HepG2 (cell line): ENCODE results near the gene GABRR3. TPM values are rescaled to one million over a fixed set of nuclear protein-coding genes. Genes with fewer than 3 reads are reported as not detected.

Experiments
- ATAC-seq: fragments of 200-7000 bp; cut with Tn5 transposase; 3 replicates; pipeline ENCODE4 v1.9.1; 2020; ENCODE audit warnings: mild to moderate bottlenecking, moderate library complexity
- BruUV-seq: library from RNA; stranded (reverse); fragments of 400-500 nt; replicated peaks from 2 replicates; lab custom pipeline; 2021; lab: Mats Ljungman, UMichigan
- CTCF ChIA-PET: fragments of 300-600 bp; formaldehyde crosslinking; extraction: SDS; loops from one replicate; lab custom pipeline; 2021; ENCODE audit warnings: low total read pairs, inconsistent platforms, low intra/inter-chr PET ratio; lab: Yijun Ruan, JAX
- POLR2A ChIA-PET: fragments of 350-600 bp; sonication (Branson Sonifier 250); formaldehyde crosslinking; loops from one replicate; lab custom pipeline; 2020; ENCODE audit warnings: antibody characterized with exemption, inconsistent platforms; lab: Yijun Ruan, JAX
- DNase-seq: peaks from one replicate; pipeline ENCODE4 v3.0.0-alpha.2; 2015; ENCODE audit warnings: low spot score
- FAIRE-seq: peaks from 3 replicates; lab custom pipeline; 2011; peaks lifted over from hg19 to GRCh38; lab: Jason Lieb, UNC
- H2AFZ ChIP-seq: one replicate; pipeline ENCODE4 v1.6.1; 2011; ENCODE audit warnings: low read length, inconsistent platforms
- H3K27ac ChIP-seq: fragments of 300-600 bp; 3 replicates; pipeline ENCODE4 v1.8.0; 2011; ENCODE audit warnings: mixed run types, mild to moderate bottlenecking, mixed read lengths, low read length, inconsistent platforms; ENCODE audit not compliant: insufficient read depth; ENCODE audit errors: extremely low read length
- H3K27me3 ChIP-seq, 2 experiments: fragments of 200-600 bp in 1 of 2; 2 replicates in 1 of 2; 3 replicates in 1 of 2; pipeline versions ENCODE4 v1.6.0 to v1.8.0; 2011; ENCODE audit warnings: low read length in 2 of 2, mild to moderate bottlenecking in 2 of 2, moderate library complexity in 2 of 2, inconsistent platforms in 1 of 2; ENCODE audit not compliant: insufficient read depth in 2 of 2, control insufficient read depth in 1 of 2
- H3K36me3 ChIP-seq, 2 experiments: fragments of 200-600 bp in 1 of 2; replicated peaks in 1 of 2; 2 replicates in 1 of 2; 3 replicates in 1 of 2; pipeline versions ENCODE4 v1.5.1 to v1.8.0; 2011; ENCODE audit warnings: low read length in 2 of 2, inconsistent platforms in 1 of 2; ENCODE audit not compliant: insufficient read depth in 2 of 2, control insufficient read depth in 1 of 2
- H3K4me1 ChIP-seq: 2 replicates; pipeline ENCODE4 v1.5.1; 2012; ENCODE audit warnings: low read length, inconsistent platforms; ENCODE audit not compliant: insufficient read depth
- H3K4me2 ChIP-seq: 2 replicates; pipeline ENCODE4 v1.6.0; 2011; ENCODE audit warnings: low read depth, low read length, inconsistent platforms
- H3K4me3 ChIP-seq, 3 experiments: fragments of 200-600 bp in 1 of 3; sonication (generic), shearing (Covaris generic) in 1 of 3; replicated peaks in 1 of 3; 2 replicates each; pipeline ENCODE4 v1.5.1; 2011 to 2016; ENCODE audit warnings: low read length in 3 of 3, inconsistent platforms in 2 of 3, low read depth in 2 of 3, mild to moderate bottlenecking in 2 of 3, control low read depth in 1 of 3, mixed read lengths in 1 of 3; ENCODE audit not compliant: insufficient read depth in 1 of 3
- H3K79me2 ChIP-seq: one replicate; pipeline ENCODE4 v1.6.1; 2011; ENCODE audit warnings: low read length, inconsistent platforms; ENCODE audit not compliant: insufficient read depth
- H3K9ac ChIP-seq: 2 replicates; pipeline ENCODE4 v1.6.0; 2011; ENCODE audit warnings: mild to moderate bottlenecking, low read depth, low read length, inconsistent platforms; ENCODE audit not compliant: insufficient read depth
- H3K9me3 ChIP-seq: 2 replicates; pipeline ENCODE4 v1.5.1; 2012; ENCODE audit warnings: mild to moderate bottlenecking, low read length
- H4K20me1 ChIP-seq: 2 replicates; pipeline ENCODE4 v1.6.0; 2011; ENCODE audit warnings: inconsistent platforms, mild to moderate bottlenecking, low read length, moderate library complexity; ENCODE audit not compliant: insufficient read depth
- MAFG ChIP-seq: sonication (generic); formaldehyde crosslinking; IDR thresholded peaks from 2 replicates; pipeline ENCODE4 v1.5.1; 2020; ENCODE audit warnings: mild to moderate bottlenecking, missing genetic modification reagents
- MIER3 ChIP-seq: IDR thresholded peaks from 2 replicates; pipeline ENCODE4 v1.6.1; 2016; ENCODE audit warnings: missing compliant biosample characterization, borderline replicate concordance
- PBX2 ChIP-seq: IDR thresholded peaks from 2 replicates; pipeline ENCODE4 v1.6.1; 2016; ENCODE audit warnings: control low read depth
- RFX1 ChIP-seq: fragments of 450-650 bp; IDR thresholded peaks from 2 replicates; pipeline ENCODE4 v1.6.1; 2017
- SP140L ChIP-seq: sonication (generic); formaldehyde crosslinking; IDR thresholded peaks from 2 replicates; pipeline ENCODE4 v1.4.0; 2020; ENCODE audit warnings: missing genetic modification reagents, borderline replicate concordance
- STAT6 ChIP-seq: sonication (generic); formaldehyde crosslinking; IDR thresholded peaks from 2 replicates; pipeline ENCODE4 v1.4.0; 2020; ENCODE audit warnings: missing genetic modification reagents, mild to moderate bottlenecking, borderline replicate concordance
- TBX3 ChIP-seq: fragments of 450-650 bp; IDR thresholded peaks from 2 replicates; pipeline ENCODE4 v1.6.1; 2017; ENCODE audit warnings: antibody characterized with exemption, mild to moderate bottlenecking, inconsistent platforms, borderline replicate concordance
- ZKSCAN8 ChIP-seq: IDR thresholded peaks from 2 replicates; pipeline ENCODE4 v1.6.1; 2016; ENCODE audit warnings: borderline replicate concordance, missing genetic modification reagents, missing compliant biosample characterization
- ZNF224 ChIP-seq: sonication (generic); formaldehyde crosslinking; IDR thresholded peaks from 2 replicates; pipeline ENCODE4 v1.5.0; 2020; ENCODE audit warnings: mild to moderate bottlenecking, missing genetic modification reagents
- ZNF660 ChIP-seq: sonication (generic); formaldehyde crosslinking; IDR thresholded peaks from 2 replicates; pipeline ENCODE4 v1.5.1; 2020; ENCODE audit warnings: mild to moderate bottlenecking, low read depth, missing genetic modification reagents, borderline replicate concordance
- ZNF800 ChIP-seq: sonication (generic); formaldehyde crosslinking; IDR thresholded peaks from 2 replicates; pipeline ENCODE4 v1.4.0; 2020; ENCODE audit warnings: missing genetic modification reagents
- WGBS: methylation state at CpG from one replicate; pipeline ENCODE4 v1.1.6; 2017; ENCODE audit warnings: low lambda C conversion rate; 5-methylcytosine and 5-hydroxymethylcytosine counted together
- in situ Hi-C: cut with HindIII; loops from 2 replicates; pipeline ENCODE4 v1.10.0; 2017; ENCODE audit warnings: low pct_unique_long_range_greater_than_20kb; ENCODE audit not compliant: extremely low pct_ligation_motif_present
- intact Hi-C: fragments of 100-400 bp; cut with micrococcal nuclease; formaldehyde crosslinking; loops from one replicate; pipeline ENCODE4 v1.10.0; 2022; ENCODE audit not compliant: unreplicated experiment
- polyA plus RNA-seq, 8 experiments: library from polyadenylated mRNA; depleted of rRNA in 3 of 8; stranded (reverse) in 7 of 8; unstranded in 1 of 8; fragments of >200 nt; fragmentation: Illumina TruSeq in 4 of 8; extraction: Trizol in 4 of 8; gene quantifications; 2 replicates each; pipeline versions ENCODE4 v1.2.1 to v1.2.3, GENCODE V29; 2011 to 2016; ENCODE audit warnings: low read depth in 4 of 8, missing spikeins in 1 of 8, mixed read lengths in 1 of 8; ENCODE audit not compliant: insufficient read depth in 1 of 8
- total RNA-seq, 5 experiments: library from RNA; depleted of rRNA; stranded (reverse); fragments of >200 nt; fragmentation: Illumina TruSeq; extraction: Trizol; gene quantifications; 2 replicates each; pipeline ENCODE4 v1.2.3, GENCODE V29; 2016; ENCODE audit warnings: low read depth in 1 of 5
- TF ChIP-seq, protein P1 (sequence below): IDR thresholded peaks from 2 replicates; pipeline ENCODE4 v1.6.1; 2016
- TF ChIP-seq, protein P2 (sequence below): sonication (generic); formaldehyde crosslinking; IDR thresholded peaks from 2 replicates; pipeline ENCODE4 v1.4.0; 2020; ENCODE audit warnings: missing genetic modification reagents

The GABRR3 gene
- total and polyA plus RNA-seq, 2 of the 13 experiments (the other 11 are each of a cell fraction or from before 2014, with no cell fraction given) = 0.42 to 0.83 TPM

DNA sequence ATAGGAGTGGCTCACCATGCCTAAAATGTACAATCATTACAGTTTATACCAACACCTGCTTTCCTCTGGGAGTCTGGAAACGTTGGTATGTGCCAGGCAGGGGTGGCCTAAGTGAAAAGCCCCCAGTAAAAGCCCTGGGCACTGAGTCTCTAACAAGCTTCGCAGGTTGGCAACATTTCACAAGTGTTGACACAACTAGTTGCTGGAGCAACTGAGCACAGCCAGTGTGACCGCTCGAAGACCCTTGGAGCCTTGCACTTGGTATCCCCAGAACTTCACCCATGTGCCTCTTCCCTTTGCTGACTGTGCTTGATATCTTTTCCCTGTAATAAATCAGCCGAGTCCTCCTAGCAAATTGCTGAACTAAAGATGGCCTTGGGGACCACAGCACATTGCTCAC, 65.6 kb downstream of the GABRR3 start:
- in situ Hi-C loops (no loop called here), intact Hi-C loops (no loop called here)
- FAIRE-seq (no peak), DNase-seq (no peak), ATAC-seq (no peak)
- no peak overlapping the region for H2AFZ ChIP-seq
- 75% methylated on average over 2 of the region's 5 CpGs for WGBS
- H3K79me2 ChIP-seq = peaks cover 65% of the 10 kb centered on the region
- no peak overlapping the region for H3K9ac ChIP-seq
- ChIA-PET POLR2A (no interaction called here), CTCF (no interaction called here)
- H3K9me3 ChIP-seq = no peaks in the 10 kb centered on the region
- peak overlapping the region; percentile 98; the same call in 1 of the 2 replicates for H3K4me2 ChIP-seq
- H3K27ac ChIP-seq = no peak overlapping the region
- peaks cover 55% of the 10 kb centered on the region for H3K4me1 ChIP-seq
- H4K20me1 ChIP-seq = no peaks in the 10 kb centered on the region
- peaks cover 6 to 24% of the 10 kb centered on the region in 2 experiments; a peak in 3 of 5 replicates for H3K36me3 ChIP-seq
- no peaks in the 10 kb centered on the region; a peak in 1 of 5 replicates for H3K27me3 ChIP-seq
- no peak overlapping the region for H3K4me3 ChIP-seq
- no TSS peak for BruUV-seq
- TF ChIP-seq PBX2 (CRISPR knock-in tag) (no peak), ZNF224 (CRISPR knock-in tag) (no peak), ZNF660 (no peak), SP140L (CRISPR knock-in tag) (no peak), STAT6 (CRISPR knock-in tag) (no peak), MAFG (CRISPR knock-in tag) (no peak), ZNF800 (no peak), RFX1 (no peak), ZKSCAN8 (no peak), MIER3 (no peak), TBX3 (no peak)
- TF ChIP-seq, protein P1, sequence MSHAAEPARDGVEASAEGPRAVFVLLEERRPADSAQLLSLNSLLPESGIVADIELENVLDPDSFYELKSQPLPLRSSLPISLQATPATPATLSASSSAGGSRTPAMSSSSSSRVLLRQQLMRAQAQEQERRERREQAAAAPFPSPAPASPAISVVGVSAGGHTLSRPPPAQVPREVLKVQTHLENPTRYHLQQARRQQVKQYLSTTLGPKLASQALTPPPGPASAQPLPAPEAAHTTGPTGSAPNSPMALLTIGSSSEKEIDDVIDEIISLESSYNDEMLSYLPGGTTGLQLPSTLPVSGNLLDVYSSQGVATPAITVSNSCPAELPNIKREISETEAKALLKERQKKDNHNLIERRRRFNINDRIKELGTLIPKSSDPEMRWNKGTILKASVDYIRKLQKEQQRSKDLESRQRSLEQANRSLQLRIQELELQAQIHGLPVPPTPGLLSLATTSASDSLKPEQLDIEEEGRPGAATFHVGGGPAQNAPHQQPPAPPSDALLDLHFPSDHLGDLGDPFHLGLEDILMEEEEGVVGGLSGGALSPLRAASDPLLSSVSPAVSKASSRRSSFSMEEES = no peak
- TF ChIP-seq, protein P2, sequence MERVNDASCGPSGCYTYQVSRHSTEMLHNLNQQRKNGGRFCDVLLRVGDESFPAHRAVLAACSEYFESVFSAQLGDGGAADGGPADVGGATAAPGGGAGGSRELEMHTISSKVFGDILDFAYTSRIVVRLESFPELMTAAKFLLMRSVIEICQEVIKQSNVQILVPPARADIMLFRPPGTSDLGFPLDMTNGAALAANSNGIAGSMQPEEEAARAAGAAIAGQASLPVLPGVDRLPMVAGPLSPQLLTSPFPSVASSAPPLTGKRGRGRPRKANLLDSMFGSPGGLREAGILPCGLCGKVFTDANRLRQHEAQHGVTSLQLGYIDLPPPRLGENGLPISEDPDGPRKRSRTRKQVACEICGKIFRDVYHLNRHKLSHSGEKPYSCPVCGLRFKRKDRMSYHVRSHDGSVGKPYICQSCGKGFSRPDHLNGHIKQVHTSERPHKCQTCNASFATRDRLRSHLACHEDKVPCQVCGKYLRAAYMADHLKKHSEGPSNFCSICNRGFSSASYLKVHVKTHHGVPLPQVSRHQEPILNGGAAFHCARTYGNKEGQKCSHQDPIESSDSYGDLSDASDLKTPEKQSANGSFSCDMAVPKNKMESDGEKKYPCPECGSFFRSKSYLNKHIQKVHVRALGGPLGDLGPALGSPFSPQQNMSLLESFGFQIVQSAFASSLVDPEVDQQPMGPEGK (CRISPR knock-in tag) = no peak
